GM21447 (cell line): Measurements from ENCODE around the gene CACNA1G.

Experiments
- ATAC-seq: cut with Tn5 transposase; IDR thresholded peaks from one replicate; pipeline ENCODE4 v1.9.1; 2021; ENCODE audit not compliant: unreplicated experiment

CACNA1G gene

DNA sequence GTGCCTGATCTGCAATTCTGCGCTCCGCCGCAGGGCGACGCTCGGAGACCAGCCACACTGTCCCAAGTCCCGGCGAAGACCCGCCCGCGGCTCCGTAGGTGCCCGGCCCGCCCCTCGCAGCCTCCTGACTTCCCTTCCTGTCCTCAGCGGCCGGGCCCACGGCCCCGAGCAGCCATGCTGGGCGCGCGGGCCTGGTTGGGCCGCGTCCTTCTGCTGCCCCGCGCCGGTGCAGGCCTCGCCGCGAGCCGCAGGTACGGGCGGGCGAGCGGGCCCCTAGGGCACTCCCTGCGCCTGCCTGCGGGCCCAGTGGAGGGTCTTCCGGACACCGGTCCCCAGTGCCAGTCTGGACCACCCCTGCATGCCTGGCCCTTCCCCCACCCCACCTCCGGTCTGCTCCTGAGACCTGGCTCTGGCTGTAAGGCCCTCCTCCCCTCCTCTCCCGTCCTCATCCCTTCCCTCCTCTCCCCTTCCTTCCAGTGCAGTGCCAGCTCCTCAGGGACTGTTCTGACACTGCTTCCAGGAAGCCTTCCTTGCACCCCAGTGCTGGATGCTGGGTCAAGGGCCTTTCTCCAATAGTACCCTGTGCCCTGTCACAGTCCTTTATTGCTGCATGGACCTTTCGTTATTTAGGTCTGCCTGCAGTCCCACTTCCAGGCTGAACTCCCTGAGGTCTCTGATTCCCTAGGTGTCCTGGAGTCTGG, 13.3 kb upstream of the CACNA1G start, which contains the start of gene SPATA20:
TSS of gene SPATA20 (plus strand) at position 140 of the 701 bp plus-strand sequence. CDS start at position 175, 35 bp downstream.
- ATAC-seq, result peak; percentile 74

DNA sequence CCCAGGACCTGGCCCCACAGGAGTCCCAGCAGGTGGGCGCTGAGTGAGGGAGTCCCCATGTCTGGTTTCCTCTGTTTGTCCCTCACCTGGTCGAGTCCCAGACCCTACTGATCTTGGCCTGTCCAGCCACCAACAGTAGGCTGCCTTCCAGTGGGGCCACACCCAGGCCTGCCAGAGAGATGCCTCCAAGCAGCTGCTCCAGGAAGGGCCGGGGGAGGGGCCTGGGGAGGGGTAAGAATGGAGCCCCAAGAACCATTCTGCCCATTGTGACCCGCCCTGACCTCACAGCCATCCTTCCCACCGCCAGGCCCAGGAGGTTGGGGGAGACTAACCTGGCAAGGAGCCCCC, 12.8 kb upstream of the CACNA1G start:
- ATAC-seq, result no peak

GRCh38 chr17:50548831-50549230, 11.7 kb upstream of the CACNA1G start:
- no peak for ATAC-seq

GRCh38 chr17:50549256-50549941, 11.1 kb upstream of the CACNA1G start:
- ATAC-seq, result no peak

- ATAC-seq, result no peak
These were observed 10.5 kb upstream of the CACNA1G start for GRCh38 chr17:50549969-50550368.

- no peak for ATAC-seq
These were observed 9.7 kb upstream of the CACNA1G start for GRCh38 chr17:50550661-50551432.

GRCh38 chr17:50551433-50551815, 9.1 kb upstream of the CACNA1G start:
- ATAC-seq, result no peak

- ATAC-seq, result no peak
These were observed 8.6 kb upstream of the CACNA1G start for GRCh38 chr17:50551884-50552283.

DNA sequence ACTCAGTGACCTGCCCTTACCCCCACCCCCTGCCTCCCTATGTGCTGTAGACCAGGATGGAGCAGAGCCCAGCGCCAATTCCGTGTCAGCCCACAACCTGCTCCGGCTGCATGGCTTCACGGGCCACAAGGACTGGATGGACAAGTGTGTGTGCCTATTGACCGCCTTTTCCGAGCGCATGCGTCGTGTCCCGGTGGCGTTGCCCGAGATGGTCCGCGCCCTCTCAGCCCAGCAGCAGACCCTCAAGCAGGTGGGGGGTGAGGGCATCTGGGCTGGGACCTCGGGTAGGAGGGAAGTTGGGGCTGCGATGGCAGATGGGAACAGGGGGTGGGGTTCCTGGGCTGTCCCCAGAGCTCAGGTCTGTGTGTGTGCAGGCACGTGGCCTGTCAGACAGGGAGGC, 6.3 kb upstream of the CACNA1G start:
- ATAC-seq, result no peak

- ATAC-seq, result no peak
These were observed 3.7 kb upstream of the CACNA1G start for GRCh38 chr17:50556803-50557202.

DNA sequence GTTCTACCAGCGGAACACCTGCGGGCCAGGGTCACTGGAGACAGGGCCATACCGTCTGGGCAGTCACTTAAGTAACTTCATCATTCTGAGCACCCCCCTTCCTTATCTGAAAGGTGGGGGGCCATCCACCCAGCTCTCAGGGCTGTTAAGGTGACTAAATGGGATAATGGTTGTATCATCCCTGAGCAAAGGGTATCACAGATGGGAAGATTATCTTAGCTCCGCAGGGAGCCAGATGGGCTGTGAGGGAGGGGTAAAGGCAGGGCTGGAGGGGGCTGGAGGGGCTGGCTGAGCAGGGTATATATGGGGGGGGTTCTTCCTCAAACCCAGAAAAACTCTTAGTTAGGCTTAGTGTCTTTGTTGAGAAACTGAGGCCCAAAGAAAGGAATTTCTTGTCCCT, 2.9 kb upstream of the CACNA1G start:
- ATAC-seq, result no peak

GRCh38 chr17:50558091-50558490, 2.4 kb upstream of the CACNA1G start:
- no peak for ATAC-seq

DNA sequence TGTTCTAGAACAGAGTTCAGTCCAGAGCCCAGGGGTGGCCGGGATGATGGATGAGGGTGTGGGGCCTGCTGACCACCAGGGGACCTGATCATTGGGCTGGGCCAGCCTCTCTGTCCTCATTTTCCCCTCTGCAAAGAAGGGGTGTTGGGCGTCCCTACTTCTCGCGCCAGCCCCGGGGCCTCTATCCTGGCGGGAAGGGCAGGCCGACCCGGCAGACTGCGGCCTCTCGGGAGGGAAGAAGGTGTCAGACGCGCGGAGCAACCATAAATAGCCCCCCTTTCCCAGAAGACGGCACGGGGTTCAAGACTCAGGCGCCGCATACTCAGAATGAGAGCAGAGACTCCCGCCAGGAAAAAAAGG, 2.0 kb upstream of the CACNA1G start:
- no peak for ATAC-seq

GRCh38 chr17:50558941-50559614, 1.4 kb upstream of the CACNA1G start:
- ATAC-seq, result no peak

DNA sequence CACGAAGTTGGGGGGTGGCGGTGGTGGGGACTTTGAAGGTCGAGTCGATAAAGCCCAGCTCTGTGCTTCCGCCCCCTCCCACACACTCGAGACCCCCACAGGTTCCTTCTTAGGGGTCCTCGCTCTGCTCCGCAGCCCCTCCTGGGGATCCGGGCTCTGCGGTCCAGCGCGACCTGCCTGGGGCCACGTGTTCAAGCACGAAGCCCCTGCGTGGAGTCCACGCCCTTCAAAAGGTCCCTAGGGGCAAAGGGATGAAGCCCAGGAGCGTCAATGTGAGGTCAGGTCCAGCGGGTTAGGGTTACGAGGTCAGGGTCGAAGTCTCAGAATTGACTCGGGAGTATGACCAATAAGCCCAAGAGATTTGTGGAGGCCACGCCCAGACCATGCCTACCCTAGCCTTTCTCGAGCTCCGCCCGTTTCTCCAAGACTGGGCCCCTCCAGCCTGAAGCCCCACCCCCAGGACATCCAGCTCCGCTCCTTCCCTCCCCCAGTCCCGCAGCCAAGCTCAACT, 786 bp upstream of the CACNA1G start:
- ATAC-seq, result no peak

DNA sequence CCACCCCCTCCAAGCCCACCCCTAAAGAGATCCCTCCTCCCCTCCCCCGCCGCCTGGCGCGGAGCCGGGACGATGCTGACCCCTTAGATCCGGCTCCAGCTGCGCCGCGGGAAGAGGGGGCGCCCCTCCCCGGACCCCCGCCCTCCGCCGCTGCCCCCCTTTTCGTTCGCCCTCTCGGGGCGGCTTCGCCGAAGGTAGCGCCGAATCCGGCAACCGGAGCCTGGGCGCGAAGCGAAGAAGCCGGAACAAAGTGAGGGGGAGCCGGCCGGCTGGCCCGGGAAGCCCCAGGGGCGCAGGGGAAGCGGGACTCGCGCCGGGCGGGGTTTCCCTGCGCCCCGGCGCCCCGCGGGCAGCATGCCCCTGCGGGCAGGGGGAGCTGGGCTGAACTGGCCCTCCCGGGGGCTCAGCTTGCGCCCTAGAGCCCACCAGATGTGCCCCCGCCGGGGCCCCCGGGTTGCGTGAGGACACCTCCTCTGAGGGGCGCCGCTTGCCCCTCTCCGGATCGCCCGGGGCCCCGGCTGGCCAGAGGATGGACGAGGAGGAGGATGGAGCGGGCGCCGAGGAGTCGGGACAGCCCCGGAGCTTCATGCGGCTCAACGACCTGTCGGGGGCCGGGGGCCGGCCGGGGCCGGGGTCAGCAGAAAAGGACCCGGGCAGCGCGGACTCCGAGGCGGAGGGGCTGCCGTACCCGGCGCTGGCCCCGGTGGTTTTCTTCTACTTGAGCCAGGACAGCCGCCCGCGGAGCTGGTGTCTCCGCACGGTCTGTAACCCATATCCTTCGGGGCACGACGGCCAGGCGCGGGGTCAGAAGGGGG, 623 bp downstream of the CACNA1G start:
- ATAC-seq, result no peak

DNA sequence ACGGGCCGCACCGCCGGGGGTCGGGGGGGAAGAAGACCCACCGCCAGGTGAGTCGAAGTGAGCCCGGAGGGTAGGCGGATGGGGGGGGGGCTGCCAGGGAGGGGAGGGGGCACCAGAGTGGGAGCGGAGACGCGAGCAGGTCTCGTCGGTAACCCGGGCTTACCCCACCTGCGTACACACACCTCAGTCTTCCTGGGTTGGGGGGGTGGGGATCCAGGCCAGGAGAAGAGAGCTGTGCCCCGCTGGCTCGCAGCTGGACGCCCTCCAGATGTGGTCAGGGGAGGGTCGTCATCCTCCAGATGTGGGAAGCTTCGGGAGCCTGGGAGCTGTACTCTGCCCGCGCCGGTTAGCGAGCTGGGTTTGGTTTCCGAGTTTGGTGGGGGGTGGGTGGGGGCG, 1.2 kb downstream of the CACNA1G start:
- ATAC-seq, result no peak

DNA sequence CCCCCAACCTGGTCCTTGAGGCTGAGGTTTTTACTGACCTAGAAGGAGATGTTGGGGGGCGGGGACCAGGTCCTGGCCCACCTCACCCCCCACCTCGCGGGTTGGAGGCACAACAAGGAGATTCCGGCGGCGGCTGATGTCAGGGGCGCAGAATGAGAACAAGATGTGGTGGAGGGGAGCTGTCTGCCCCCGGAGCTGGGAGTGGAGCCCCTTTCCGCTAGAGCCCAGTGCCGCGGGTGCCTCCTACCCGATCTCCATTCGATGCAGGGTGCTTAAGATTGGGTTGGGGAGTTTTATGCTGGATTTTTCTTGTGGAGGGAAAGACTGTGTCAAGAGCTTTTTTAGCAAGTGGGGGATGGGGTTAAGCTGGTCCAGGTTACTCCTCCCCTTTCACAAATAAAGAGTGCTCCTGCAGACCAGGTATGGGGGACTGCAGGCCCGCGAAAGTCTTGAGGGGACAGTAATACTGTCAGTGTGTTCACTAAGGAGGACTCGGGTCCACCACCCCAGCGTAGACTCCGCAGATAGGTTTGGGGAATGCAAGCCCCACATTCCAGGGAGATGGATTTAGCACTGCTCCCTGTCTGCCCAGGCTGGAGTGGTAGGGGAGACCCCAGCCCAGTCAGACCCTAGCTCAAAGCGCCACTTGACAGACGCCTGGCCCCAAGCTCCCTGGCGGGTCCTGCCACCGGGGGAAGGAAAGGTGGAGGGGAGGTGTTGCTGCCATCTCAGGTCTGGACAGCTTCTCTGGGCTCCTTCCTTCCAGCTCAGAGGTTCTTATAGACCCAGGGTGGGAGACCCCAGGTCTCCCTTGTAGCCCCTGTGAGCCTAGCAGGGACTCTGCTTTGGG, 2.0 kb downstream of the CACNA1G start:
- ATAC-seq, result no peak

GRCh38 chr17:50563092-50563511, 2.6 kb downstream of the CACNA1G start:
- ATAC-seq, result no peak

GRCh38 chr17:50564916-50565315, 4.4 kb downstream of the CACNA1G start:
- no peak for ATAC-seq
